Activated T-cell treated with anti-CD3 and anti-CD28 coated beads for 48 hours (primary cell): ENCODE measurements around the gene DPH6.
"Not testable (repeated sequence)": the region's sequence is repeated elsewhere in the genome, so short reads cannot be mapped to it uniquely, and the experiment has no call there.

Experiments used
- DNase-seq: peaks from one replicate; pipeline ENCODE4 v3.0.0-alpha.2; 2020; ENCODE audit warnings: low read depth

The DPH6 gene

GRCh38 chr15:35329521-35329961 lies 216.4 kb downstream of the DPH6 start:
- DNase-seq: no peak

GRCh38 chr15:35328836-35329235 lies 217.1 kb downstream of the DPH6 start:
- not testable (repeated sequence) for DNase-seq

GRCh38 chr15:35327789-35328188 lies 218.2 kb downstream of the DPH6 start:
- no peak for DNase-seq

GRCh38 chr15:35325374-35325941 lies 220.5 kb downstream of the DPH6 start:
- no peak for DNase-seq

- no peak for DNase-seq
These were observed 222.8 kb downstream of the DPH6 start for GRCh38 chr15:35323141-35323540.

- DNase-seq: no peak
These were observed 224.0 kb downstream of the DPH6 start for GRCh38 chr15:35321926-35322325.

GRCh38 chr15:35320911-35321310 lies 225.1 kb downstream of the DPH6 start:
- no peak for DNase-seq
